ENCODE results near the gene FBN1.

Gene FBN1

GRCh38 chr15:48652510-48653076 lies 7.1 kb upstream of the FBN1 start:
- DNase-seq (ENCODE audit: low spot score), result no peak

GRCh38 chr15:48650931-48651330 lies 5.4 kb upstream of the FBN1 start:
- DNase-seq (ENCODE audit: low spot score), result no peak

- no peak for DNase-seq (ENCODE audit: low spot score)
Observed at GRCh38 chr15:48647962-48648361, 2.5 kb upstream of the FBN1 start.

GRCh38 chr15:48646331-48646730 lies 822 bp upstream of the FBN1 start:
- no peak for DNase-seq (ENCODE audit: low spot score)

- DNase-seq (ENCODE audit: low spot score), result no peak
Observed at GRCh38 chr15:48644827-48645557, 517 bp downstream of the FBN1 start.

GRCh38 chr15:48644467-48644826 lies 1.1 kb downstream of the FBN1 start:
- no peak for DNase-seq (ENCODE audit: low spot score)

- no peak for DNase-seq (ENCODE audit: low spot score)
Observed at GRCh38 chr15:48643776-48644466, 1.6 kb downstream of the FBN1 start.

- DNase-seq (ENCODE audit: low spot score), result no peak
Observed at GRCh38 chr15:48643206-48643605, 2.3 kb downstream of the FBN1 start.

- DNase-seq (ENCODE audit: low spot score), result no peak
Observed at GRCh38 chr15:48642795-48643194, 2.7 kb downstream of the FBN1 start.

- no peak for DNase-seq (ENCODE audit: low spot score)
Observed at GRCh38 chr15:48641416-48641815, 4.1 kb downstream of the FBN1 start.

- no peak for DNase-seq (ENCODE audit: low spot score)
Observed at GRCh38 chr15:48638963-48639362, 6.5 kb downstream of the FBN1 start.

- DNase-seq (ENCODE audit: low spot score), result no peak
Observed at GRCh38 chr15:48637639-48638038, 7.9 kb downstream of the FBN1 start.

GRCh38 chr15:48636511-48636910 lies 9.0 kb downstream of the FBN1 start:
- DNase-seq (ENCODE audit: low spot score), result no peak

- DNase-seq (ENCODE audit: low spot score), result no peak
Observed at GRCh38 chr15:48634893-48635292, 10.6 kb downstream of the FBN1 start.

GRCh38 chr15:48634096-48634495 lies 11.4 kb downstream of the FBN1 start:
- DNase-seq (ENCODE audit: low spot score), result no peak

- DNase-seq (ENCODE audit: low spot score), result no peak
Observed at GRCh38 chr15:48632651-48633050, 12.9 kb downstream of the FBN1 start.

- no peak for DNase-seq (ENCODE audit: low spot score)
Observed at GRCh38 chr15:48631176-48631770, 14.2 kb downstream of the FBN1 start.

GRCh38 chr15:48630245-48630644 lies 15.3 kb downstream of the FBN1 start:
- no peak for DNase-seq (ENCODE audit: low spot score)

- no peak for DNase-seq (ENCODE audit: low spot score)
Observed at GRCh38 chr15:48628832-48629231, 16.7 kb downstream of the FBN1 start.

GRCh38 chr15:48627260-48627940 lies 18.1 kb downstream of the FBN1 start:
- no peak for DNase-seq (ENCODE audit: low spot score)

- DNase-seq (ENCODE audit: low spot score), result no peak
Observed at GRCh38 chr15:48625126-48625525, 20.4 kb downstream of the FBN1 start.

- DNase-seq (ENCODE audit: low spot score), result no peak
Observed at GRCh38 chr15:48624700-48625099, 20.8 kb downstream of the FBN1 start.

GRCh38 chr15:48623456-48623855 lies 22.1 kb downstream of the FBN1 start:
- no peak for DNase-seq (ENCODE audit: low spot score)

Data from hematopoietic multipotent progenitor cell treated with erythropoietin and hydrocortisone succinate and interleukin-3 and kit ligand, for 17 days (in vitro differentiated cells).